Measurements from ENCODE around the gene SLC12A2. TPM values are rescaled to one million over a fixed set of nuclear protein-coding genes. Genes with fewer than 3 reads are reported as not detected.

Gene SLC12A2
- total and polyA plus RNA-seq, 2 donors (not counting 1 experiment from before 2014, with no cell fraction given), result 3.1 to 28.7 TPM

- ChIA-PET CTCF (no interaction called here), POLR2A (no interaction called here)
- no peak for DNase-seq
- Mint-ChIP-seq H3K9me3 (ENCODE audit: insufficient read depth) (no peaks in the 10 kb centered on the region), H3K4me3 (no peak overlapping the region), H3K4me1 (peaks cover 4% of the 10 kb centered on the region), H3K27ac (no peak overlapping the region), H3K27me3 (no peaks in the 10 kb centered on the region)
- H3K36me3 ChIP-seq (replicated peaks in 1 of 2; ENCODE audit: control extremely low read depth in 1 of 2, control insufficient read depth in 1 of 2, extremely low read depth in 1 of 2, insufficient read depth in 2 of 2, low read length in 1 of 2), result peaks cover 0 to 7% of the 10 kb centered on the region in 2 experiments
- H2AFZ ChIP-seq (ENCODE audit: insufficient read depth, low read depth, low read length, poor library complexity, severe bottlenecking), result no peak overlapping the region
- H3K4me2 ChIP-seq (replicated peaks; ENCODE audit: low read depth, low read length, poor library complexity, severe bottlenecking), result no peak overlapping the region
- no peak overlapping the region for H3K27ac ChIP-seq (ENCODE audit: low read length in 2 of 2)
- TF ChIP-seq, protein P1, sequence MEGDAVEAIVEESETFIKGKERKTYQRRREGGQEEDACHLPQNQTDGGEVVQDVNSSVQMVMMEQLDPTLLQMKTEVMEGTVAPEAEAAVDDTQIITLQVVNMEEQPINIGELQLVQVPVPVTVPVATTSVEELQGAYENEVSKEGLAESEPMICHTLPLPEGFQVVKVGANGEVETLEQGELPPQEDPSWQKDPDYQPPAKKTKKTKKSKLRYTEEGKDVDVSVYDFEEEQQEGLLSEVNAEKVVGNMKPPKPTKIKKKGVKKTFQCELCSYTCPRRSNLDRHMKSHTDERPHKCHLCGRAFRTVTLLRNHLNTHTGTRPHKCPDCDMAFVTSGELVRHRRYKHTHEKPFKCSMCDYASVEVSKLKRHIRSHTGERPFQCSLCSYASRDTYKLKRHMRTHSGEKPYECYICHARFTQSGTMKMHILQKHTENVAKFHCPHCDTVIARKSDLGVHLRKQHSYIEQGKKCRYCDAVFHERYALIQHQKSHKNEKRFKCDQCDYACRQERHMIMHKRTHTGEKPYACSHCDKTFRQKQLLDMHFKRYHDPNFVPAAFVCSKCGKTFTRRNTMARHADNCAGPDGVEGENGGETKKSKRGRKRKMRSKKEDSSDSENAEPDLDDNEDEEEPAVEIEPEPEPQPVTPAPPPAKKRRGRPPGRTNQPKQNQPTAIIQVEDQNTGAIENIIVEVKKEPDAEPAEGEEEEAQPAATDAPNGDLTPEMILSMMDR (IDR thresholded peaks at IDR 0.05), result no peak
- TF ChIP-seq EZH2 (IDR thresholded peaks at IDR 0.05; ENCODE audit: borderline replicate concordance, insufficient read depth, low read depth, low read length, poor library complexity, severe bottlenecking), result no peak
- no peak overlapping the region for H3K9ac ChIP-seq (ENCODE audit: low read length)
- WGBS (ENCODE audit: insufficient coverage), result 100% methylated on average over 1 of the region's 1 CpG
- no peak overlapping the region for H3K4me3 ChIP-seq (ENCODE audit: control extremely low read depth in 1 of 5, extremely low read depth in 1 of 5, insufficient read depth in 1 of 5, low read depth in 2 of 5, low read length in 4 of 5)
- H3K4me1 ChIP-seq (ENCODE audit: control insufficient read depth in 2 of 2, insufficient read depth in 2 of 2, low read length in 2 of 2), result no peaks in the 10 kb centered on the region
- no peaks in the 10 kb centered on the region for H3K79me2 ChIP-seq (ENCODE audit: control insufficient read depth, insufficient read depth, low read length)
- no peak for ATAC-seq (ENCODE audit: low read depth)
- H4K20me1 ChIP-seq (ENCODE audit: control insufficient read depth, insufficient read depth, low read length, poor library complexity, severe bottlenecking), result no peaks in the 10 kb centered on the region
- intact Hi-C loops (cut with micrococcal nuclease), result no loop called here
- no peaks in the 10 kb centered on the region for H3K9me3 ChIP-seq (ENCODE audit: control extremely low read depth in 1 of 3, control insufficient read depth in 2 of 3, insufficient read depth in 1 of 3, low read length in 2 of 3)
- no peaks in the 10 kb centered on the region for H3K27me3 ChIP-seq (replicated peaks in 1 of 4; ENCODE audit: control extremely low read depth in 1 of 4, control insufficient read depth in 3 of 4, insufficient read depth in 4 of 4, low read length in 3 of 4)
Observed at GRCh38 chr5:128040927-128041326, 42.6 kb upstream of the SLC12A2 start.

GRCh38 chr5:128052780-128053179 is 30.8 kb upstream of the SLC12A2 start:
- H3K9ac ChIP-seq (ENCODE audit: low read length), result no peak overlapping the region
- peaks cover 5% of the 10 kb centered on the region for H3K79me2 ChIP-seq (ENCODE audit: control insufficient read depth, insufficient read depth, low read length)
- H3K27me3 ChIP-seq (replicated peaks in 1 of 4; ENCODE audit: control extremely low read depth in 1 of 4, control insufficient read depth in 3 of 4, insufficient read depth in 4 of 4, low read length in 3 of 4), result no peaks in the 10 kb centered on the region
- peaks cover 7 to 10% of the 10 kb centered on the region in 2 experiments for H3K36me3 ChIP-seq (replicated peaks in 1 of 2; ENCODE audit: control extremely low read depth in 1 of 2, control insufficient read depth in 1 of 2, extremely low read depth in 1 of 2, insufficient read depth in 2 of 2, low read length in 1 of 2)
- H3K4me2 ChIP-seq (replicated peaks; ENCODE audit: low read depth, low read length, poor library complexity, severe bottlenecking), result no peak overlapping the region
- peaks cover 2% of the 10 kb centered on the region for H3K9me3 Mint-ChIP-seq (ENCODE audit: insufficient read depth)
- H3K4me3 ChIP-seq (ENCODE audit: control extremely low read depth in 1 of 5, extremely low read depth in 1 of 5, insufficient read depth in 1 of 5, low read depth in 2 of 5, low read length in 4 of 5), result no peak overlapping the region
- no peak overlapping the region for H3K27ac ChIP-seq (ENCODE audit: low read length in 2 of 2)
- no peaks in the 10 kb centered on the region for H4K20me1 ChIP-seq (ENCODE audit: control insufficient read depth, insufficient read depth, low read length, poor library complexity, severe bottlenecking)
- H3K4me1 ChIP-seq (ENCODE audit: control insufficient read depth in 2 of 2, insufficient read depth in 2 of 2, low read length in 2 of 2), result no peaks in the 10 kb centered on the region
- no peak overlapping the region for H3K4me3 Mint-ChIP-seq
- no peaks in the 10 kb centered on the region for H3K27me3 Mint-ChIP-seq
- ATAC-seq (ENCODE audit: low read depth) (no peak), DNase-seq (no peak)
- H3K27ac Mint-ChIP-seq, result no peak overlapping the region
- intact Hi-C loops (cut with micrococcal nuclease), result no loop called here
- no peak overlapping the region for H2AFZ ChIP-seq (ENCODE audit: insufficient read depth, low read depth, low read length, poor library complexity, severe bottlenecking)
- peaks cover 10% of the 10 kb centered on the region for H3K4me1 Mint-ChIP-seq
- H3K9me3 ChIP-seq (ENCODE audit: control extremely low read depth in 1 of 3, control insufficient read depth in 2 of 3, insufficient read depth in 1 of 3, low read length in 2 of 3), result peaks cover 0 to 5% (median 0%) of the 10 kb centered on the region in 3 donors
- no peak for TF ChIP-seq EZH2 (IDR thresholded peaks at IDR 0.05; ENCODE audit: borderline replicate concordance, insufficient read depth, low read depth, low read length, poor library complexity, severe bottlenecking)
- TF ChIP-seq, protein P1 (IDR thresholded peaks at IDR 0.05), result no peak
- ChIA-PET POLR2A (no interaction called here), CTCF (interaction anchor here (0.6 kb wide), 1 partner anchor 1216 kb away, joined by 3 read pairs; no protein-coding TSS in a partner anchor)
